SK-N-MC (cell line): ENCODE measurements around the gene PDE5A.

Experiments used
- EZH2 ChIP-seq: fragments of 200-600 bp; sonication (generic); IDR thresholded peaks from one replicate; pipeline ENCODE4 v1.6.1; 2017; ENCODE audit warnings: antibody characterized with exemption
- POLR2AphosphoS5 ChIP-seq: IDR thresholded peaks from 2 replicates; pipeline ENCODE4 v1.6.1; 2012; ENCODE audit warnings: mild to moderate bottlenecking, low read depth, low read length, borderline replicate concordance

DNA sequence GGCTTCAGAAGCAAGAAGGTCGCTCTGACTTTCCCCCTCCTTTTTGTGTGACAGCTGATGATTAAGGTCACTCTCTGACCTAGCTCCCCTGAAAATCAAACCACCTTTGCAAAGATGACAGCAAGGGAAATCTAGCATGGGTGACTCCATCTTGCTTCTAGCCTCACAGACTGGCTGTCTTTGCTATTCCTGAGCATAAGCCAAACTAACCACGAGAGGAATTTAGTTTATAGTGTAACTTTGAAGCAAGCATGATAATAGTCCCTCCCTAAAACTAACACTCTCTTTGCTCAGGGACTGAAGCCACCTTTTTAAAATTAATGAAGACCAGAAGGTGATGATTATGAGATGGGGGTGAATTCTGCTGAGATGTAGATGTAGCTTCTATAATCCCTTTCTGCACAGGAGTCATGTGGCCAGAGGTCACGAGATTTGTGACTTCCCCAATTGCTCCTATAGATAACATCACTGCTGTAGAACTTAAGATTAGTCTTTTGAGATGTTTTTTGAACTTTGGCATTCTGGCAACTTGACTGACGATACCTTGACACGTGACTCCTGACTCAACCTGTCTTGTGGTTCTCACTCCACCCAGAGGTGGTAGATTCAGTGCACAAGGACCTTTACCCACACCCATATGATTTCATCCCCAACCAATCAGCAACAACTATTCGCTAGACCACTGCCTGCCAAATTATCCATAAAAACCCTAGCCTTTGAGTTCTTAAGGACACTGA, 14.9 kb upstream of the PDE5A start:
- no peak for TF ChIP-seq EZH2
- TF ChIP-seq POLR2AphosphoS5, result no peak
